ENCODE results near the gene KHDC4. TPM values are rescaled to one million over a fixed set of nuclear protein-coding genes. Genes with fewer than 3 reads are reported as not detected.

KHDC4 gene
- total and polyA plus RNA-seq, 2 donors (not counting 3 experiments of a cell fraction or from before 2014, with no cell fraction given): 47.9 to 54.1 TPM

DNA sequence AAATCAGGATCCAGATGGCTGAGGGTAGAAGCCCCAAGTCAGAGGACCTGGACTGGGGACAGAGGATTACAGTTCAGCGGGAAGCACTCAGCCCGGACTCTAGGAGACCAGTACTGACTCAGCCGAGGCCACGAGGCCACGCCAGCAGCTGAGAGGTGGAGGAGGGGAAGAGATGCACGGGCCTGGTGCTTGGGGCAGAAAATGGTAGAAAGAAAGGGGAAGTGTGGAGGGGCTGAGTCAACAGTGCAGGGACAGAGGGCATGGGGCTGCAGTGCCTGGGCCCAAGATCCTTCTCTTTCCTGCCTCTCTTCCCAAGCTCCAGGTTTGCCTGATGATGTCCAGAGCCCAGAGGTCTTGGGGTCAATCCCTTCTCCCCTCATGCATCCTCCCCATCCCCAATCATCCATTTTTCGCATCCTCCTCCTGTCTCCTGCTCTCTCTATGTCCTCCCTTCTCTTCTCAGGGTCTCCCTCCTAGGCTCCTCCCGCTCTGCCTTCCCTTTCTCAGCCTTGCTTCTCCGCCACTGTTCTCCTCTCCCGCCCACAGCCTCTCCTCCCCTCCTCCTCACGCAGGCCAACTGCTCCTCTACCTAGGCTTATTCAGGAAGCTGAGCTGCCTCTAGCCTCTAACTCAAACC, 36.4 kb upstream of the KHDC4 start:
- peaks cover 82% of the 10 kb centered on the region for H3K79me2 ChIP-seq (ENCODE audit: control insufficient read depth, insufficient read depth, low read length)
- DNase-seq (ENCODE audit: low read depth, low spot score): peak; percentile 91
- FAIRE-seq: peak; percentile 100
- peaks cover 7 to 16% of the 10 kb centered on the region in 2 experiments for H3K36me3 ChIP-seq (ENCODE audit: control insufficient read depth in 2 of 2, extremely low read depth in 1 of 2, insufficient read depth in 2 of 2, low read length in 2 of 2)
- H2AFZ ChIP-seq (ENCODE audit: low read depth, low read length): no peak overlapping the region
- H3K4me1 ChIP-seq (ENCODE audit: control insufficient read depth, extremely low read depth, insufficient read depth, low read length): peaks cover 81% of the 10 kb centered on the region
- H3K9me3 ChIP-seq (replicated peaks; ENCODE audit: control insufficient read depth, insufficient read depth, low read length): no peaks in the 10 kb centered on the region
- dilution Hi-C loops (cut with MboI; ENCODE audit: extremely low pct_ligation_motif_present, low sequenced_read_pairs): no loop called here
- H4K20me1 ChIP-seq (replicated peaks; ENCODE audit: control insufficient read depth, extremely low read depth, insufficient read depth, low read length): no peaks in the 10 kb centered on the region
- ChIA-PET CTCF (interaction anchor here (1.0 to 2.0 kb wide), 5 partner anchors 8 to 19 kb away, joined by 4 to 20 read pairs (median 8); partner anchors contain the start of gene ARHGEF2), POLR2A (interaction anchor here (0.7 kb wide), 1 partner anchor 8 kb away, joined by 3 read pairs; the partner anchor contains the start of gene ARHGEF2)
- peak overlapping the region; percentile 7 for H3K9ac ChIP-seq (replicated peaks; ENCODE audit: extremely low read depth, insufficient read depth, low read length)
- H3K4me3 ChIP-seq (replicated peaks in 1 of 3; ENCODE audit: insufficient read depth in 1 of 3, low read depth in 1 of 3, low read length in 3 of 3): no peak overlapping the region
- no peaks in the 10 kb centered on the region for H3K9me1 ChIP-seq (replicated peaks; ENCODE audit: control insufficient read depth, extremely low read depth, insufficient read depth, low read length)
- H3K27ac ChIP-seq (ENCODE audit: insufficient read depth, low read depth, low read length): peak overlapping the region; percentile 35
- BruUV-seq (replicated peaks): no TSS peak
- TF ChIP-seq, protein P1, sequence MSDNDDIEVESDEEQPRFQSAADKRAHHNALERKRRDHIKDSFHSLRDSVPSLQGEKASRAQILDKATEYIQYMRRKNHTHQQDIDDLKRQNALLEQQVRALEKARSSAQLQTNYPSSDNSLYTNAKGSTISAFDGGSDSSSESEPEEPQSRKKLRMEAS (IDR thresholded peaks at IDR 0.05; ENCODE audit: insufficient read depth, insufficient read length): peak; percentile 63
- TF ChIP-seq GATA2 (IDR thresholded peaks at IDR 0.05; ENCODE audit: insufficient read depth, insufficient read length, low read depth, low read length): no peak
- TF ChIP-seq, protein P2, sequence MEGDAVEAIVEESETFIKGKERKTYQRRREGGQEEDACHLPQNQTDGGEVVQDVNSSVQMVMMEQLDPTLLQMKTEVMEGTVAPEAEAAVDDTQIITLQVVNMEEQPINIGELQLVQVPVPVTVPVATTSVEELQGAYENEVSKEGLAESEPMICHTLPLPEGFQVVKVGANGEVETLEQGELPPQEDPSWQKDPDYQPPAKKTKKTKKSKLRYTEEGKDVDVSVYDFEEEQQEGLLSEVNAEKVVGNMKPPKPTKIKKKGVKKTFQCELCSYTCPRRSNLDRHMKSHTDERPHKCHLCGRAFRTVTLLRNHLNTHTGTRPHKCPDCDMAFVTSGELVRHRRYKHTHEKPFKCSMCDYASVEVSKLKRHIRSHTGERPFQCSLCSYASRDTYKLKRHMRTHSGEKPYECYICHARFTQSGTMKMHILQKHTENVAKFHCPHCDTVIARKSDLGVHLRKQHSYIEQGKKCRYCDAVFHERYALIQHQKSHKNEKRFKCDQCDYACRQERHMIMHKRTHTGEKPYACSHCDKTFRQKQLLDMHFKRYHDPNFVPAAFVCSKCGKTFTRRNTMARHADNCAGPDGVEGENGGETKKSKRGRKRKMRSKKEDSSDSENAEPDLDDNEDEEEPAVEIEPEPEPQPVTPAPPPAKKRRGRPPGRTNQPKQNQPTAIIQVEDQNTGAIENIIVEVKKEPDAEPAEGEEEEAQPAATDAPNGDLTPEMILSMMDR (IDR thresholded peaks at IDR 0.05; ENCODE audit: extremely low read depth in 1 of 2, insufficient read depth in 1 of 2, low read depth in 1 of 2, low read length in 2 of 2): no peak
- TF ChIP-seq MYC (IDR thresholded peaks at IDR 0.05; ENCODE audit: low read depth, low read length): peak; percentile 89
- TF ChIP-seq POLR2A (IDR thresholded peaks at IDR 0.05; ENCODE audit: low read depth, low read length): peak; percentile 74
- TF ChIP-seq POLR2AphosphoS5 (IDR thresholded peaks at IDR 0.05; ENCODE audit: insufficient read depth, low read depth, low read length): peak; percentile 85
- peak; percentile 92 for TF ChIP-seq FOS (IDR thresholded peaks at IDR 0.05; ENCODE audit: borderline replicate concordance, insufficient read depth, low read length)
- TF ChIP-seq JUN (IDR thresholded peaks at IDR 0.05; ENCODE audit: borderline replicate concordance, insufficient read depth, insufficient read length, low read depth): peak; percentile 48
- intact Hi-C loops (cut with micrococcal nuclease): loop anchor here (1.0 kb wide), 1 partner anchor 36 kb away; the partner anchor contains the start of gene KHDC4
- peak overlapping the region; percentile 12 for H3K4me2 ChIP-seq (ENCODE audit: insufficient read depth, low read length)
- no peaks in the 10 kb centered on the region for H3K27me3 ChIP-seq (ENCODE audit: control insufficient read depth in 2 of 2, insufficient read depth in 2 of 2, low read length in 2 of 2)

All from endothelial cell of umbilical vein (primary cell).